Measurements from ENCODE around the gene DENND1A. TPM values are rescaled to one million over a fixed set of nuclear protein-coding genes. Genes with fewer than 3 reads are reported as not detected.

The DENND1A gene
- total RNA-seq, 1 experiment from 2014 or later = 13.0 TPM

DNA sequence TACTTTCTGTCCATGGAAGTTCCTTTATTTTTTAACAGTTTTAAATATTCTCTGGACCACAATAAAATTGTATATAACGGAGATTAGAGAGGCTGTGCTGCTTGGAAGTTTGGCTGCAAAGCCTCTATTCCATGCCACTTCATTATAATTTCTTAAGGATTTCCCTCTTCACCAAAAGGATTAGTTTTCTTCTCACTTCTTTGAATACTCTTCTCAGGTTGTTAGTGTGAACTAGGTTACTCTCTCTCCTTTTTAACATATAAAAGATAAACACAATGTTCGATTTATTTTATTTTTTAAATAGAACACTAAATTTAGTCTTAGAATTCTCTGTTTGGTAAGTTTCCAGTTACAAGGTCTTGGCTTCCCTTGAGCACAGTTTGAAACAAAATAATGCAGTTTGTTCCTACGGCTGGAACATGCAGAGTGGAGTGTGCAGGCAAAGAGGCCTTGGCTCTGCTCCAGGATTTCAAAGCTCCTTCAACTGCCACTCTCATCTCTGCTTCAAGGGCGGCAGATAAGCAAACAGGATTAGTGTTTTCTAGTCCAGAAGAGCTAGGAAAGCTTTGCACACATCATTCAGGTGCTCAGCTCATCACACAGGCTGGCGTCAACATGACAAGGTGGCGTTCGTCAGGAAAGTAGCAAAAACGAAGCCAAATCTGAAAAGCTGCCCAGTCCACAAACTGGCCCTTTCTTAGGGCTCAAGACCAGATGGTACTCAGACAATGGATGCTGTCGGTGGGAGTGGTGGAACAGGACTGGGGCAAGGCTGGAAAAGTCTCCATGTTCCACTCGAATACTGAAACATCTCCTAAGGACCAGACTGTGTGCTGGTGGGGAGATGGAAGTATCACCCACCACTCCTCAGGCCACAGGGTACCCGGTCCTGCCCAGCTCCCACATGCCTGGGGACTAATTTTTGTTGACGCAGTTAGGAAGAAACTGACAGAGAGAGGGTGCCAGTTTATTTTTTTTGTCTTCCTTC is 287.3 kb downstream of the DENND1A start:
- BruUV-seq (replicated peaks) = no TSS peak
- Mint-ChIP-seq H3K4me3 (ENCODE audit: low read depth, unreplicated experiment) (no peak overlapping the region), H3K4me1 (ENCODE audit: low read depth, unreplicated experiment) (no peaks in the 10 kb centered on the region), H3K27ac (ENCODE audit: unreplicated experiment) (no peak overlapping the region), H3K9me3 (ENCODE audit: low read depth, unreplicated experiment) (no peaks in the 10 kb centered on the region), H3K27me3 (ENCODE audit: unreplicated experiment) (no peaks in the 10 kb centered on the region), H3K36me3 (ENCODE audit: insufficient read depth, unreplicated experiment) (no peaks in the 10 kb centered on the region)
- TF ChIP-seq, protein P1, sequence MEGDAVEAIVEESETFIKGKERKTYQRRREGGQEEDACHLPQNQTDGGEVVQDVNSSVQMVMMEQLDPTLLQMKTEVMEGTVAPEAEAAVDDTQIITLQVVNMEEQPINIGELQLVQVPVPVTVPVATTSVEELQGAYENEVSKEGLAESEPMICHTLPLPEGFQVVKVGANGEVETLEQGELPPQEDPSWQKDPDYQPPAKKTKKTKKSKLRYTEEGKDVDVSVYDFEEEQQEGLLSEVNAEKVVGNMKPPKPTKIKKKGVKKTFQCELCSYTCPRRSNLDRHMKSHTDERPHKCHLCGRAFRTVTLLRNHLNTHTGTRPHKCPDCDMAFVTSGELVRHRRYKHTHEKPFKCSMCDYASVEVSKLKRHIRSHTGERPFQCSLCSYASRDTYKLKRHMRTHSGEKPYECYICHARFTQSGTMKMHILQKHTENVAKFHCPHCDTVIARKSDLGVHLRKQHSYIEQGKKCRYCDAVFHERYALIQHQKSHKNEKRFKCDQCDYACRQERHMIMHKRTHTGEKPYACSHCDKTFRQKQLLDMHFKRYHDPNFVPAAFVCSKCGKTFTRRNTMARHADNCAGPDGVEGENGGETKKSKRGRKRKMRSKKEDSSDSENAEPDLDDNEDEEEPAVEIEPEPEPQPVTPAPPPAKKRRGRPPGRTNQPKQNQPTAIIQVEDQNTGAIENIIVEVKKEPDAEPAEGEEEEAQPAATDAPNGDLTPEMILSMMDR (IDR thresholded peaks at IDR 0.05; ENCODE audit: unreplicated experiment) = no peak
- intact Hi-C loops (cut with micrococcal nuclease; ENCODE audit: unreplicated experiment) = no loop called here
- no peak for DNase-seq
- CTCF ChIA-PET = interaction anchor here (0.5 kb wide), 1 partner anchor 528 kb away, joined by 13 read pairs; no protein-coding TSS in a partner anchor

DNA sequence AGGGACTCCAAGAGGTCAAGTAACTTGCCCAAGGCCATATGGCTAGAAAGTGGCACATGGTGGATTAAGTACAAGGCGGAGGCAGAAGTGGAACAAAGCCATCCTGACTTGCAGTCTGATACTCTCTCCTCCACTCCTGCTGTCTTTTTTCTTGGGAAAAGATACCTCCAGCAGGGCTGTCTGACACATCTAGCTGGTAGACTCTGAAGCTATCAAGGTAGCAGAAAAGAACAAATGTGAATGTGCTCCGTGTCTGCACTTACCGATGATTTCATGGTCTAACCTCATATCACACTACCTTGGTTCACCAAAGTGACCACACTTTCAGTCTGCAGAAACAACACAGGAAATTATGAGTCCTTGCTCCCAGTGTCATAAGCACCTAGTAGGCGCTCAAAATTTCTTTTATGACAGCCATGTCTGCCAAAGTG is 289.1 kb downstream of the DENND1A start:
- TF ChIP-seq, protein P1 (IDR thresholded peaks at IDR 0.05; ENCODE audit: unreplicated experiment) = no peak
- no peaks in the 10 kb centered on the region for H3K9me3 Mint-ChIP-seq (ENCODE audit: low read depth, unreplicated experiment)
- no peaks in the 10 kb centered on the region for H3K36me3 Mint-ChIP-seq (ENCODE audit: insufficient read depth, unreplicated experiment)
- no peak overlapping the region for H3K27ac Mint-ChIP-seq (ENCODE audit: unreplicated experiment)
- H3K4me3 Mint-ChIP-seq (ENCODE audit: low read depth, unreplicated experiment) = no peak overlapping the region
- BruUV-seq (replicated peaks) = no TSS peak
- intact Hi-C loops (cut with micrococcal nuclease; ENCODE audit: unreplicated experiment) = no loop called here
- no peaks in the 10 kb centered on the region for H3K27me3 Mint-ChIP-seq (ENCODE audit: unreplicated experiment)
- CTCF ChIA-PET = no interaction called here
- DNase-seq = no peak
- H3K4me1 Mint-ChIP-seq (ENCODE audit: low read depth, unreplicated experiment) = no peaks in the 10 kb centered on the region

DNA sequence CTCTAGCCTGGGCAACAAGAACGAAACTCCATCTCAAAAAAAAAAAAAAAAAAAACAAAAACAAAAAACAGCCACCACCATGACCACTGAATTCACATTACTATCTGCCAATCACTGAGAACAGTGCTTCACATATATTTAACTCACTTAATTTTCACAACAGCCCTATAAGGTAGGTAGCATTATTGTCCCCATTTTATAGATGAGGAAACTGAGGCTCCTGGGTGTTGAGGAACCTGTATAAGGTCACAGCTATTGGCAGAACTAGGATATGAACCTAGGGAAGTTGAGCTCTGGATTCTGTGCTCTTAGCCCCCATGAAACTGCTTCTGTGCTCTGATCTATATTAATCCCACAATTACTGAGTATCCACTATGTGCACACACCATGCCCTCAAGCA is 290.2 kb downstream of the DENND1A start:
- H3K27me3 Mint-ChIP-seq (ENCODE audit: unreplicated experiment) = no peaks in the 10 kb centered on the region
- CTCF ChIA-PET = interaction anchor here (0.6 kb wide), 1 partner anchor 32 kb away, joined by 4 read pairs; no protein-coding TSS in a partner anchor

DNA sequence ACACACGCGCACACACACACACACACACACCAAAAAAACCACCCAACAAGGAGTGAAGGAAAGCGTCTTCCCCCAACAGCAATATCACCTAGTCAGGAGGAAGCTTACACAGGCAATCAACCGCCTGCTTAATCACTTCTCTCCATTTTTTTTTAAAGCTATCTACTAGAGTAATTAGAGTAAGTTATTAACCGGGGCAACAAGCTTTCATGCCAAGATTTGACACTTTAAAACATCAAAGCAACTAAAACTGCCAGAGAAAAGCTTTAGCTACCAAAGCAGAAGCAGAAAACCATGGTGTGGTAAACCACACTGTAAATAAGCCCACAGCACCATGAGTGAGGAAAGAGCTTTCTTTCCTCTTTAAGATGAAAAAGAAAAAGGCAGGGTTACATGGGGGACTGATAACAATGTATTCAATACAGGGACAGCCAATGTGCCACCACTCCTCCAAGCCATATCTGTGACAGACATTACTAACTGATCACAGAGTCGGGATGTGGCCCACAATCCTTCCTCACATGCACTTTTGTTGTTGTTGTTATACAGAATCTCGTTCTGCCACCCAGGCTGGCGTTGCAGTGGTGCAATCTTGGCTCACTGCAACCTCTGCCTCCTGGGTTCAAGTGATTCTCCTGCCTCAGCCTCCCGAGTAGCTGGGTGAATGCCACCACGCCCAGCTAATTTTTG is 291.8 kb downstream of the DENND1A start:
- no TSS peak for BruUV-seq (replicated peaks)
- CTCF ChIA-PET = interaction anchor here (0.6 kb wide), 2 partner anchors 17 to 1108 kb away, joined by 3 to 7 read pairs; no protein-coding TSS in a partner anchor

More for the DNA sequence above, 290.2 kb downstream of the DENND1A start:
- H3K36me3 Mint-ChIP-seq (ENCODE audit: insufficient read depth, unreplicated experiment) = no peaks in the 10 kb centered on the region
- TF ChIP-seq, protein P1 (IDR thresholded peaks at IDR 0.05; ENCODE audit: unreplicated experiment) = no peak
- intact Hi-C loops (cut with micrococcal nuclease; ENCODE audit: unreplicated experiment) = no loop called here
- H3K27ac Mint-ChIP-seq (ENCODE audit: unreplicated experiment) = no peak overlapping the region
- no peak for DNase-seq
- H3K4me1 Mint-ChIP-seq (ENCODE audit: low read depth, unreplicated experiment) = no peaks in the 10 kb centered on the region
- no TSS peak for BruUV-seq (replicated peaks)
- no peaks in the 10 kb centered on the region for H3K9me3 Mint-ChIP-seq (ENCODE audit: low read depth, unreplicated experiment)
- no peak overlapping the region for H3K4me3 Mint-ChIP-seq (ENCODE audit: low read depth, unreplicated experiment)

More for the DNA sequence above, 291.8 kb downstream of the DENND1A start:
- TF ChIP-seq, protein P1 (IDR thresholded peaks at IDR 0.05; ENCODE audit: unreplicated experiment) = no peak
- H3K36me3 Mint-ChIP-seq (ENCODE audit: insufficient read depth, unreplicated experiment) = no peaks in the 10 kb centered on the region
- intact Hi-C loops (cut with micrococcal nuclease; ENCODE audit: unreplicated experiment) = no loop called here
- H3K27me3 Mint-ChIP-seq (ENCODE audit: unreplicated experiment) = no peaks in the 10 kb centered on the region
- no peak for DNase-seq
- no peaks in the 10 kb centered on the region for H3K9me3 Mint-ChIP-seq (ENCODE audit: low read depth, unreplicated experiment)
- no peak overlapping the region for H3K27ac Mint-ChIP-seq (ENCODE audit: unreplicated experiment)
- H3K4me1 Mint-ChIP-seq (ENCODE audit: low read depth, unreplicated experiment) = no peaks in the 10 kb centered on the region
- peak overlapping the region; percentile 68 for H3K4me3 Mint-ChIP-seq (ENCODE audit: low read depth, unreplicated experiment)

All from Calu3 (cell line).